Liver (tissue), 9 donors: Measurements from ENCODE around the gene GIMAP8. TPM values are rescaled to one million over a fixed set of nuclear protein-coding genes. Genes with fewer than 3 reads are reported as not detected.

Experiments used
- DNase-seq: peaks from one replicate; pipeline ENCODE4 v3.0.0-alpha.2; 2017; ENCODE audit warnings: low spot score
- H3K27ac ChIP-seq, 2 donors: one replicate each; pipeline ENCODE4 v1.7.0; 2013; ENCODE audit warnings: inconsistent platforms in 2 of 2, low read length in 2 of 2, control low read depth in 1 of 2, low read depth in 1 of 2, mild to moderate bottlenecking in 1 of 2
- H3K27me3 ChIP-seq, 4 donors: one replicate each; pipeline versions ENCODE4 v1.6.1 to v1.7.0; 2013; ENCODE audit warnings: low read length in 3 of 4, inconsistent platforms in 1 of 4, mild to moderate bottlenecking in 1 of 4, moderate library complexity in 1 of 4; ENCODE audit not compliant: control insufficient read depth in 4 of 4, insufficient read depth in 4 of 4
- H3K36me3 ChIP-seq, 4 donors: one replicate each; pipeline versions ENCODE4 v1.6.1 to v1.7.0; 2013; ENCODE audit warnings: low read length in 3 of 4, mild to moderate bottlenecking in 3 of 4, low read depth in 1 of 4, moderate library complexity in 1 of 4; ENCODE audit not compliant: control insufficient read depth in 4 of 4, insufficient read depth in 3 of 4
- H3K4me1 ChIP-seq, 4 donors: one replicate each; pipeline versions ENCODE4 v1.6.1 to v1.7.0; 2013; ENCODE audit warnings: low read length in 3 of 4, mild to moderate bottlenecking in 3 of 4, moderate library complexity in 1 of 4; ENCODE audit not compliant: control insufficient read depth in 4 of 4, insufficient read depth in 4 of 4
- H3K4me3 ChIP-seq, 3 donors: one replicate each; pipeline versions ENCODE4 v1.6.1 to v1.7.0; 2013; ENCODE audit warnings: low read length in 3 of 3, control low read depth in 1 of 3, low read depth in 1 of 3, mild to moderate bottlenecking in 1 of 3
- H3K9ac ChIP-seq, 2 donors: one replicate each; pipeline ENCODE4 v1.7.0; 2013; ENCODE audit warnings: low read length in 2 of 2, mild to moderate bottlenecking in 2 of 2, moderate library complexity in 2 of 2, control low read depth in 1 of 2, low read depth in 1 of 2
- H3K9me3 ChIP-seq, 4 donors: one replicate each; pipeline versions ENCODE4 v1.6.1 to v1.7.0; 2013; ENCODE audit warnings: low read length in 3 of 4; ENCODE audit not compliant: control insufficient read depth in 4 of 4
- ATF3 ChIP-seq: IDR thresholded peaks from 2 replicates; pipeline ENCODE4 v1.6.1; 2016; ENCODE audit warnings: antibody characterized with exemption
- CTCF ChIP-seq: fragments of 150-350 bp; IDR thresholded peaks from 2 replicates; pipeline ENCODE4 v1.5.1; 2017; ENCODE audit warnings: improper control_type of control experiment, low read depth, low read length; ENCODE audit not compliant: missing input control
- EGR1 ChIP-seq, 2 donors: IDR thresholded peaks; 2 replicates each; pipeline ENCODE4 v1.6.1; 2016 to 2018; ENCODE audit warnings: antibody characterized with exemption in 2 of 2, low read depth in 2 of 2
- FOXA1 ChIP-seq: IDR thresholded peaks from 2 replicates; pipeline ENCODE4 v1.6.1; 2016; ENCODE audit warnings: antibody characterized with exemption
- FOXA2 ChIP-seq: IDR thresholded peaks from 2 replicates; pipeline ENCODE4 v1.6.1; 2016; ENCODE audit warnings: antibody characterized with exemption
- GABPA ChIP-seq, 2 donors: IDR thresholded peaks in 1 of 2; conservative IDR thresholded peaks in 1 of 2; 2 replicates each; pipeline ENCODE4 v1.6.1; 2016; ENCODE audit warnings: antibody characterized with exemption in 2 of 2, mild to moderate bottlenecking in 1 of 2, moderate library complexity in 1 of 2
- HNF4A ChIP-seq, 2 donors: conservative IDR thresholded peaks; 2 replicates each; pipeline ENCODE4 v1.6.1; 2016; ENCODE audit warnings: antibody characterized with exemption in 2 of 2, mild to moderate bottlenecking in 2 of 2
- HNF4G ChIP-seq: IDR thresholded peaks from 2 replicates; pipeline ENCODE4 v1.6.1; 2016; ENCODE audit warnings: antibody characterized with exemption
- JUND ChIP-seq, 2 donors: IDR thresholded peaks; 2 replicates each; pipeline ENCODE4 v1.6.1; 2016; ENCODE audit warnings: antibody characterized with exemption in 2 of 2
- MAX ChIP-seq: IDR thresholded peaks from 2 replicates; pipeline ENCODE4 v1.6.1; 2016; ENCODE audit warnings: antibody characterized with exemption
- NR2F2 ChIP-seq: IDR thresholded peaks from 2 replicates; pipeline ENCODE4 v1.6.1; 2016; ENCODE audit warnings: antibody characterized with exemption
- RAD21 ChIP-seq, 2 donors: IDR thresholded peaks; 2 replicates each; pipeline ENCODE4 v1.6.1; 2016; ENCODE audit warnings: antibody characterized with exemption in 2 of 2, mild to moderate bottlenecking in 2 of 2
- REST ChIP-seq: IDR thresholded peaks from 2 replicates; pipeline ENCODE4 v1.6.1; 2016; ENCODE audit warnings: antibody characterized with exemption, mild to moderate bottlenecking
- RXRA ChIP-seq, 2 donors: IDR thresholded peaks; 2 replicates each; pipeline ENCODE4 v1.6.1; 2017 to 2018; ENCODE audit warnings: antibody characterized with exemption in 2 of 2, mild to moderate bottlenecking in 1 of 2
- TAF1 ChIP-seq: conservative IDR thresholded peaks from 2 replicates; pipeline ENCODE4 v1.6.1; 2016; ENCODE audit warnings: antibody characterized with exemption, mild to moderate bottlenecking
- YY1 ChIP-seq: IDR thresholded peaks from 2 replicates; pipeline ENCODE4 v1.6.1; 2016; ENCODE audit warnings: antibody characterized with exemption, mild to moderate bottlenecking
- ZBTB33 ChIP-seq: IDR thresholded peaks from 2 replicates; pipeline ENCODE4 v1.6.1; 2016; ENCODE audit warnings: antibody characterized with exemption
- WGBS: extraction: QIAGEN DNeasy Blood & Tissue Kit; methylation state at CpG from one replicate; pipeline ENCODE4 v1.1.7; 2013; 5-methylcytosine and 5-hydroxymethylcytosine counted together
- polyA plus RNA-seq, 2 donors: library from polyadenylated mRNA; stranded (reverse) in 1 of 2; unstranded in 1 of 2; fragments of 200-250 nt in 1 of 2; fragments of >200 nt in 1 of 2; fragmentation: Nextera tagmentation in 1 of 2; extraction: Ambion mirVana in 1 of 2; gene quantifications; one replicate each; pipeline versions ENCODE4 v1.2.1 to v1.2.3, GENCODE V29; 2013 to 2015
- total RNA-seq, 2 donors: library from RNA; depleted of rRNA; stranded (reverse); fragments of >200 nt; gene quantifications; one replicate each; pipeline ENCODE4 v1.2.3, GENCODE V29; 2014
- donor health status: healthy.
- donor health status: healthy.
- donor health status: healthy.
- donor health status: healthy.
- donor health status: healthy.

Gene GIMAP8
- total and polyA plus RNA-seq, 4 donors, result 1.6 to 9.4 (median 7.6) TPM

GRCh38 chr7:150447966-150448788 lies 2.3 kb upstream of the GIMAP8 start:
- WGBS, result 83% methylated on average over 32 of the region's 32 CpGs
- no peak overlapping the region for H3K27ac ChIP-seq
- no peaks in the 10 kb centered on the region for H3K9me3 ChIP-seq
- no peak for DNase-seq
- H3K27me3 ChIP-seq, result no peaks in the 10 kb centered on the region
- TF ChIP-seq ATF3 (no peak), ZBTB33 (no peak), HNF4A (conservative IDR thresholded peaks at IDR 0.05) (no peak), RXRA (IDR thresholded peaks at IDR 0.05) (no peak), NR2F2 (no peak), EGR1 (IDR thresholded peaks at IDR 0.05; ENCODE audit: low read depth in 2 of 2) (no peak), JUND (IDR thresholded peaks at IDR 0.05) (no peak), GABPA (IDR thresholded peaks at IDR 0.05 in 1 of 2, conservative IDR thresholded peaks at IDR 0.05 in 1 of 2) (no peak), TAF1 (no peak), HNF4G (no peak), REST (no peak), FOXA1 (no peak), YY1 (no peak), MAX (no peak), RAD21 (IDR thresholded peaks at IDR 0.05) (no peak), FOXA2 (no peak)
- no peaks in the 10 kb centered on the region for H3K36me3 ChIP-seq
- peaks cover 4 to 17% (median 11%) of the 10 kb centered on the region in 4 donors for H3K4me1 ChIP-seq
- H3K9ac ChIP-seq, result no peak overlapping the region
- H3K4me3 ChIP-seq, result no peak overlapping the region

- peak overlapping the region; percentile 42 to 56 for H3K27ac ChIP-seq
- TF ChIP-seq CTCF, result peak; percentile 93
- TF ChIP-seq JUND (IDR thresholded peaks at IDR 0.05), result no peak
- TF ChIP-seq RXRA (IDR thresholded peaks at IDR 0.05), result peak in 1 of 2 donors; percentile 8
- TF ChIP-seq YY1, result no peak
- no peak for TF ChIP-seq GABPA (IDR thresholded peaks at IDR 0.05 in 1 of 2, conservative IDR thresholded peaks at IDR 0.05 in 1 of 2)
- peak in 1 of 2 donors; percentile 7 for TF ChIP-seq HNF4A (conservative IDR thresholded peaks at IDR 0.05)
- TF ChIP-seq RAD21 (IDR thresholded peaks at IDR 0.05), result peak; percentile 99
- no peak for TF ChIP-seq NR2F2
- TF ChIP-seq ATF3, result no peak
- no peak overlapping the region for H3K4me3 ChIP-seq
- WGBS, result under 1% methylated on average over 6 of the region's 6 CpGs
- peaks cover 4 to 17% (median 11%) of the 10 kb centered on the region in 4 donors for H3K4me1 ChIP-seq
- H3K36me3 ChIP-seq, result no peaks in the 10 kb centered on the region
- H3K27me3 ChIP-seq, result no peaks in the 10 kb centered on the region
- no peak overlapping the region for H3K9ac ChIP-seq
- DNase-seq, result peak; percentile 72
- H3K9me3 ChIP-seq, result no peaks in the 10 kb centered on the region
Measured at GRCh38 chr7:150448789-150449147, 1.7 kb upstream of the GIMAP8 start.
